ENCODE measurements around the gene BNIP5.

GRCh38 chr6:36353411-36353915 lies 16.8 kb upstream of the BNIP5 start:
- TF ChIP-seq ZBTB20 (tag by site-specific recombination; IDR thresholded peaks at IDR 0.05): no peak
- TF ChIP-seq YY1 (tag by site-specific recombination; IDR thresholded peaks at IDR 0.05): no peak
- no peak for TF ChIP-seq KLF16 (tag by site-specific recombination; IDR thresholded peaks at IDR 0.05)
- TF ChIP-seq ZNF184 (tag by site-specific recombination; IDR thresholded peaks at IDR 0.05): peak; percentile 47; the same call in 1 of the 2 replicates
- no peak for TF ChIP-seq HOXA7 (CRISPR knock-in tag; IDR thresholded peaks at IDR 0.05; ENCODE audit: borderline replicate concordance)
- no peak for TF ChIP-seq CTCF (tag by site-specific recombination; IDR thresholded peaks at IDR 0.05)
- no peak for TF ChIP-seq ZFP37 (tag by site-specific recombination; IDR thresholded peaks at IDR 0.05)
- no peak for TF ChIP-seq TCF7L2 (IDR thresholded peaks at IDR 0.05; ENCODE audit: borderline replicate concordance, low read depth, low read length)
